GM12878 (cell line): ENCODE results near the gene PI4KA. TPM values are rescaled to one million over a fixed set of nuclear protein-coding genes. Genes with fewer than 3 reads are reported as not detected.

Experiments
- ETV6 ChIP-seq, 2 experiments: fragments of 450-650 bp in 1 of 2; IDR thresholded peaks in 1 of 2; conservative IDR thresholded peaks in 1 of 2; 2 replicates each; pipeline ENCODE4 v1.6.1; 2014; ENCODE audit warnings: antibody characterized with exemption in 1 of 2, borderline replicate concordance in 1 of 2, low read depth in 1 of 2, mild to moderate bottlenecking in 1 of 2, moderate library complexity in 1 of 2
- KDM1A ChIP-seq: fragments of 200-600 bp; sonication (generic); IDR thresholded peaks from 2 replicates; pipeline ENCODE4 v1.6.1; 2016; ENCODE audit warnings: borderline replicate concordance
- POLR2A ChIP-seq: IDR thresholded peaks from 2 replicates; pipeline ENCODE4 v1.6.1; 2011; ENCODE audit warnings: low read depth, mild to moderate bottlenecking, low read length
- SIX5 ChIP-seq: IDR thresholded peaks from 2 replicates; pipeline ENCODE4 v1.6.1; 2011; ENCODE audit warnings: mild to moderate bottlenecking, low read depth, low read length, moderate library complexity; ENCODE audit not compliant: severe bottlenecking
- SMAD1 ChIP-seq: fragments of 450-650 bp; IDR thresholded peaks from 2 replicates; pipeline ENCODE4 v1.6.1; 2018; ENCODE audit warnings: mild to moderate bottlenecking, low read depth; ENCODE audit not compliant: partially characterized antibody
- SMARCA5 ChIP-seq: fragments of 450-650 bp; IDR thresholded peaks from 2 replicates; pipeline ENCODE4 v1.6.1; 2017; ENCODE audit warnings: mild to moderate bottlenecking
- SMC3 ChIP-seq: IDR thresholded peaks from 2 replicates; pipeline ENCODE4 v1.6.1; 2011; ENCODE audit warnings: low read length, improper control_type of control experiment, borderline replicate concordance
- SREBF1 ChIP-seq: IDR thresholded peaks from 2 replicates; pipeline ENCODE4 v1.6.1; 2012; ENCODE audit warnings: mild to moderate bottlenecking, low read length
- STAT3 ChIP-seq: IDR thresholded peaks from 2 replicates; pipeline ENCODE4 v1.6.1; 2011; ENCODE audit warnings: low read depth, low read length, improper control_type of control experiment
- SUZ12 ChIP-seq: fragments of 200-600 bp; sonication (generic); IDR thresholded peaks from one replicate; pipeline ENCODE4 v1.6.1; 2018; ENCODE audit warnings: antibody characterized with exemption, mild to moderate bottlenecking; ENCODE audit not compliant: unreplicated experiment
- polyA plus RNA-seq, 11 experiments: library from polyadenylated mRNA; depleted of rRNA in 4 of 11; unstranded in 6 of 11; stranded (reverse) in 5 of 11; fragments of >200 nt; fragmentation: Nextera tagmentation in 4 of 11; fragmentation: Illumina TruSeq in 1 of 11; extraction: Ambion mirVana in 4 of 11; extraction: Trizol in 1 of 11; gene quantifications; 1 replicate in 1 of 11; 2 replicates in 10 of 11; pipeline versions ENCODE4 v1.2.1 to v1.2.3, GENCODE V29; 2011 to 2016; ENCODE audit warnings: inconsistent platforms in 2 of 11, missing spikeins in 2 of 11, low read depth in 1 of 11
- total RNA-seq, 4 experiments: library from RNA; depleted of rRNA in 3 of 4; stranded (reverse); fragments of >200 nt in 3 of 4; fragmentation: Illumina TruSeq in 1 of 4; extraction: Trizol in 1 of 4; gene quantifications; 2 replicates each; pipeline versions ENCODE4 v1.2.1 to v1.2.3, GENCODE V29; 2013 to 2021
- TF ChIP-seq, protein P1 (sequence below): IDR thresholded peaks from 2 replicates; pipeline ENCODE4 v1.6.1; 2012; ENCODE audit warnings: mild to moderate bottlenecking, low read depth, low read length
- TF ChIP-seq, protein P2 (sequence below): IDR thresholded peaks from 2 replicates; pipeline ENCODE4 v1.6.1; 2011; ENCODE audit warnings: borderline replicate concordance, low read depth, mild to moderate bottlenecking, moderate library complexity, mixed read lengths, low read length; ENCODE audit not compliant: insufficient read depth; ENCODE audit errors: extremely low read length
- TF ChIP-seq, protein P3 (sequence below): IDR thresholded peaks from 2 replicates; pipeline ENCODE4 v1.6.1; 2011; ENCODE audit warnings: borderline replicate concordance, low read depth, mild to moderate bottlenecking, moderate library complexity, low read length; ENCODE audit not compliant: insufficient read depth, poor library complexity, severe bottlenecking
- TF ChIP-seq, protein P4 (sequence below): IDR thresholded peaks from 2 replicates; pipeline ENCODE4 v1.6.1; 2012; ENCODE audit warnings: low read depth, low read length, improper control_type of control experiment

The PI4KA gene
- total and polyA plus RNA-seq, 10 of the 15 experiments (the other 5 are each of a cell fraction or from before 2014, with no cell fraction given) = 4.2 to 78.4 (median 42.1) TPM

DNA sequence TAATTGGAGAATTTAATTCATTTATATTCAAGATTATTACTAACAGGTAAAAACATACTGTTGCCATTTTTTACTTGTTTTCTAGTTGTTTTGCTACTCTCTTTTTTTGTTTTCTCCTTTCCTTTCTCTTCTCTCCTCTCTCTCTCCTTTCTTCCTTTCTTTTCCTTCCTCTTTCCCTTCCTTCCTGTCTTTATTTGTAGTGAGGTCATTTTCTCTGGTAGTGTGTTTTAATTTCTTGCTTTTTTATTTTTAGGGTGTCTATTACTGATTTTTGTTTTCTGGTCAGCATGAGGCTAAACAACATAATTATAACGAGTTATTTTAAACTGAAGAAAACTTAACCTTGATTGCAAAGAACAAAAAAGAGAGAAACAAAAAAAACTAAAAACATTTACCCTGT is 197.1 kb downstream of the PI4KA start (continued):
- TF ChIP-seq, protein P1, sequence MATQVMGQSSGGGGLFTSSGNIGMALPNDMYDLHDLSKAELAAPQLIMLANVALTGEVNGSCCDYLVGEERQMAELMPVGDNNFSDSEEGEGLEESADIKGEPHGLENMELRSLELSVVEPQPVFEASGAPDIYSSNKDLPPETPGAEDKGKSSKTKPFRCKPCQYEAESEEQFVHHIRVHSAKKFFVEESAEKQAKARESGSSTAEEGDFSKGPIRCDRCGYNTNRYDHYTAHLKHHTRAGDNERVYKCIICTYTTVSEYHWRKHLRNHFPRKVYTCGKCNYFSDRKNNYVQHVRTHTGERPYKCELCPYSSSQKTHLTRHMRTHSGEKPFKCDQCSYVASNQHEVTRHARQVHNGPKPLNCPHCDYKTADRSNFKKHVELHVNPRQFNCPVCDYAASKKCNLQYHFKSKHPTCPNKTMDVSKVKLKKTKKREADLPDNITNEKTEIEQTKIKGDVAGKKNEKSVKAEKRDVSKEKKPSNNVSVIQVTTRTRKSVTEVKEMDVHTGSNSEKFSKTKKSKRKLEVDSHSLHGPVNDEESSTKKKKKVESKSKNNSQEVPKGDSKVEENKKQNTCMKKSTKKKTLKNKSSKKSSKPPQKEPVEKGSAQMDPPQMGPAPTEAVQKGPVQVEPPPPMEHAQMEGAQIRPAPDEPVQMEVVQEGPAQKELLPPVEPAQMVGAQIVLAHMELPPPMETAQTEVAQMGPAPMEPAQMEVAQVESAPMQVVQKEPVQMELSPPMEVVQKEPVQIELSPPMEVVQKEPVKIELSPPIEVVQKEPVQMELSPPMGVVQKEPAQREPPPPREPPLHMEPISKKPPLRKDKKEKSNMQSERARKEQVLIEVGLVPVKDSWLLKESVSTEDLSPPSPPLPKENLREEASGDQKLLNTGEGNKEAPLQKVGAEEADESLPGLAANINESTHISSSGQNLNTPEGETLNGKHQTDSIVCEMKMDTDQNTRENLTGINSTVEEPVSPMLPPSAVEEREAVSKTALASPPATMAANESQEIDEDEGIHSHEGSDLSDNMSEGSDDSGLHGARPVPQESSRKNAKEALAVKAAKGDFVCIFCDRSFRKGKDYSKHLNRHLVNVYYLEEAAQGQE = no peak
- TF ChIP-seq SMC3 (no peak), POLR2A (no peak), ETV6 (conservative IDR thresholded peaks at IDR 0.05 in 1 of 2, IDR thresholded peaks at IDR 0.05 in 1 of 2; ENCODE audit: borderline replicate concordance in 1 of 2, low read depth in 1 of 2) (no peak), STAT3 (no peak), SMAD1 (no peak), SREBF1 (no peak), SUZ12 (no peak), SIX5 (no peak), SMARCA5 (no peak), KDM1A (no peak)
- TF ChIP-seq, protein P2, sequence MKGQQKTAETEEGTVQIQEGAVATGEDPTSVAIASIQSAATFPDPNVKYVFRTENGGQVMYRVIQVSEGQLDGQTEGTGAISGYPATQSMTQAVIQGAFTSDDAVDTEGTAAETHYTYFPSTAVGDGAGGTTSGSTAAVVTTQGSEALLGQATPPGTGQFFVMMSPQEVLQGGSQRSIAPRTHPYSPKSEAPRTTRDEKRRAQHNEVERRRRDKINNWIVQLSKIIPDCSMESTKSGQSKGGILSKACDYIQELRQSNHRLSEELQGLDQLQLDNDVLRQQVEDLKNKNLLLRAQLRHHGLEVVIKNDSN = no peak
- TF ChIP-seq, protein P3, sequence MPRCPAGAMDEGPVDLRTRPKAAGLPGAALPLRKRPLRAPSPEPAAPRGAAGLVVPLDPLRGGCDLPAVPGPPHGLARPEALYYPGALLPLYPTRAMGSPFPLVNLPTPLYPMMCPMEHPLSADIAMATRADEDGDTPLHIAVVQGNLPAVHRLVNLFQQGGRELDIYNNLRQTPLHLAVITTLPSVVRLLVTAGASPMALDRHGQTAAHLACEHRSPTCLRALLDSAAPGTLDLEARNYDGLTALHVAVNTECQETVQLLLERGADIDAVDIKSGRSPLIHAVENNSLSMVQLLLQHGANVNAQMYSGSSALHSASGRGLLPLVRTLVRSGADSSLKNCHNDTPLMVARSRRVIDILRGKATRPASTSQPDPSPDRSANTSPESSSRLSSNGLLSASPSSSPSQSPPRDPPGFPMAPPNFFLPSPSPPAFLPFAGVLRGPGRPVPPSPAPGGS = no peak
- TF ChIP-seq, protein P4, sequence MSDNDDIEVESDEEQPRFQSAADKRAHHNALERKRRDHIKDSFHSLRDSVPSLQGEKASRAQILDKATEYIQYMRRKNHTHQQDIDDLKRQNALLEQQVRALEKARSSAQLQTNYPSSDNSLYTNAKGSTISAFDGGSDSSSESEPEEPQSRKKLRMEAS = no peak
